Measurements from ENCODE around the gene MTCL1. TPM values are rescaled to one million over a fixed set of nuclear protein-coding genes. Genes with fewer than 3 reads are reported as not detected.

The MTCL1 gene
- total and polyA plus RNA-seq, 11 donors = 4.7 to 17.7 (median 9.5) TPM

DNA sequence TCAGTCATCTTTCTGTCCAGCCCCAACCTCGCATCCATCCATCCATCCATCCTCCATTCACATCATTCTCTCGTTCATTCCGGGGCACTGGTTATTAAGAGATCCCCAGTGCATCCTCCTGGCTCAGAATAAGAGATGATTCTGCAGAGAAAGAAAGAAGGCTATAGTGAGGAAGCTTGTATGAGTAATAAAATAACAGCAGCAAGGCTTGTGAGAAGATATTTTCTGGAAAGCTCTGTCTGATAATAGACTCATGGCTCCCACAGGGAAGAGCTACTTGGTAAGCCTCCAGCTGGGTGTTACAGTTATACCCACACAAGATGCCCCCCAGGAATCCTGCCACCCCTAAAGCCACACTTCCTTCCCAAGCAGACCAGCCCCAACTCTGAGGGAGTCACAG, 143.2 kb downstream of the MTCL1 start:
- peaks cover 0 to 5% (median 0%) of the 10 kb centered on the region in 9 donors for H3K27me3 ChIP-seq
- 85 to 92% (median 88%) methylated on average over 3 of the region's 3 CpGs for WGBS, 4 donors
- H3K27ac ChIP-seq = no peak overlapping the region
- no peak for TF ChIP-seq POLR2A (IDR thresholded peaks at IDR 0.05)
- TF ChIP-seq, protein P1, sequence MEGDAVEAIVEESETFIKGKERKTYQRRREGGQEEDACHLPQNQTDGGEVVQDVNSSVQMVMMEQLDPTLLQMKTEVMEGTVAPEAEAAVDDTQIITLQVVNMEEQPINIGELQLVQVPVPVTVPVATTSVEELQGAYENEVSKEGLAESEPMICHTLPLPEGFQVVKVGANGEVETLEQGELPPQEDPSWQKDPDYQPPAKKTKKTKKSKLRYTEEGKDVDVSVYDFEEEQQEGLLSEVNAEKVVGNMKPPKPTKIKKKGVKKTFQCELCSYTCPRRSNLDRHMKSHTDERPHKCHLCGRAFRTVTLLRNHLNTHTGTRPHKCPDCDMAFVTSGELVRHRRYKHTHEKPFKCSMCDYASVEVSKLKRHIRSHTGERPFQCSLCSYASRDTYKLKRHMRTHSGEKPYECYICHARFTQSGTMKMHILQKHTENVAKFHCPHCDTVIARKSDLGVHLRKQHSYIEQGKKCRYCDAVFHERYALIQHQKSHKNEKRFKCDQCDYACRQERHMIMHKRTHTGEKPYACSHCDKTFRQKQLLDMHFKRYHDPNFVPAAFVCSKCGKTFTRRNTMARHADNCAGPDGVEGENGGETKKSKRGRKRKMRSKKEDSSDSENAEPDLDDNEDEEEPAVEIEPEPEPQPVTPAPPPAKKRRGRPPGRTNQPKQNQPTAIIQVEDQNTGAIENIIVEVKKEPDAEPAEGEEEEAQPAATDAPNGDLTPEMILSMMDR (IDR thresholded peaks at IDR 0.05) = no peak
- DNase-seq (no peak), ATAC-seq (no peak)
- intact Hi-C loops (cut with DNase I) = loop anchor here in 1 of 10 donors (10.0 kb wide), 1 partner anchor 124 kb away; no protein-coding TSS in a partner anchor
- peaks cover 0 to 17% (median 7%) of the 10 kb centered on the region in 12 donors for H3K4me1 ChIP-seq
- H3K36me3 ChIP-seq = no peaks in the 10 kb centered on the region
- no peak overlapping the region for H3K4me3 ChIP-seq
- H3K9me3 ChIP-seq = peaks cover 0 to 9% (median 0%) of the 10 kb centered on the region in 12 donors

DNA sequence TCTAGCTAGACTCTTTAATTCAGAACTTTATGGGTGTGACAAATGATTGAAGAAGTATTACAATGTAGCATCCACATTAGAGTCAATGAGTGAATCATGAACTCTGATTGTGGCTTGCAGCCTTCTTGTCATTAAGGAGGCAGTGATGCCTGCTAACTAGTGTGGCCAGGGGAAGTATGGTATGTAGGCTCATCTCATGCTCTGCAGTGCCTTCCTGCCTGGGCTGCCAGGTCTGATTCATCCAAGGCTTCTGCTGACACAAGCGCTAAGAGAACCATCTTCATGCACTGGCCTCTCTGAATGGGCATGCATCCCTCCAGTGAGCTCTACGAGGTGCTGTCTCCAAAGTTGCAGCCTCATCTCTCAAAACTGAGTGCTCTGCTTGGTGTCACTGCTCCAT, 144.3 kb downstream of the MTCL1 start:
- Histone ChIP-seq H3K9me3 (peaks cover 0 to 9% (median 0%) of the 10 kb centered on the region in 12 donors), H3K4me3 (no peak overlapping the region), H3K27me3 (peaks cover 0 to 3% (median 0%) of the 10 kb centered on the region in 9 donors), H3K36me3 (no peaks in the 10 kb centered on the region), H3K4me1 (peaks cover 0 to 14% (median 7%) of the 10 kb centered on the region in 12 donors), H3K27ac (no peak overlapping the region)
- no peak for DNase-seq
- WGBS, 4 donors = 85 to 94% (median 90%) methylated on average over 2 of the region's 2 CpGs
- no peak for ATAC-seq
- TF ChIP-seq POLR2A (IDR thresholded peaks at IDR 0.05) = no peak
- TF ChIP-seq, protein P1 (IDR thresholded peaks at IDR 0.05) = no peak
- intact Hi-C loops (cut with DNase I) = loop anchor here in 1 of 10 donors (10.0 kb wide), 1 partner anchor 125 kb away; no protein-coding TSS in a partner anchor

DNA sequence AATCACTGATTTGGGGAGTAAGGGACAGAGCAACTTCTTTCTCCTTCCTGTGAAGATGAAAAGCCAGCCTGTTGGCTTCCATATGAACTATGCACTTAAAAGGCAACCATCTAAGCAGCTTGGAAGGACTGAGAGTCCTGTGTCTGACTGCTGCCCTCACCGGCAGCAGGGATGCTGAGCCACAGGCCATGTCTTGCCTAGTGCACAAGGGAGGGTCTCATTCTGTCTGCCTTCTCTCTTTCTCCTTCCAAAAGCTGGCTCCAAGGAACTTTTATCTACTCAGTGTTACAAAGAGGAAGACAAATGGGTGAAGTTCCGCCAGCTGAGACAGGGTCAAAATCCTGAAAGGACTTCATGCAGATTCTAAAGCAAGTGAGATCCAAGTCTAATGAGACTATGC, 146.3 kb downstream of the MTCL1 start:
- no peak for ATAC-seq
- WGBS, 4 donors = 58 to 89% (median 83%) methylated on average over 2 of the region's 2 CpGs

DNA sequence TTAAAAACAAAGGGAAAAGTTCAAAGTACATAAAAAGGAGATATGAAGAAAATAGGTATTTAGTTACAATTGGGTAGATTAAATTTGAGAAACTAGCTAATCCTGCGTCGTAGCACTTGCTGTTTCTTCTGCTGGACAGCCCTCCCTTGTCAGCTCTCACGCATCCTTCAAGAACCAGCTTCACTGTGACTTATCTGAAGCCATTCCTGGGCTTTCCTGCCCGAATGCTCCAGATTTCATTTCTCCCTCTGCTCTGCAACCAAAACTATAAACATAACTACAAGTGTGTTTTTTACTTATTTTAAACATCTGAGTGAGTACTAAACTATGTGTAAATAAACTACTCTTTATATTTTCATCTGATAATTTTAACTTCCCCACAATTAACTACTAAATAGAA, 149.2 kb downstream of the MTCL1 start:
- TF ChIP-seq POLR2A (IDR thresholded peaks at IDR 0.05) = no peak
- TF ChIP-seq, protein P1 (IDR thresholded peaks at IDR 0.05) = no peak
- WGBS, 4 donors = 45 to 59% (median 53%) methylated on average over 4 of the region's 4 CpGs
- Histone ChIP-seq H3K9me3 (peaks cover 0 to 9% (median 0%) of the 10 kb centered on the region in 12 donors), H3K4me3 (no peak overlapping the region), H3K36me3 (no peaks in the 10 kb centered on the region), H3K27me3 (peaks cover 0 to 2% (median 0%) of the 10 kb centered on the region in 9 donors), H3K4me1 (no peaks in the 10 kb centered on the region), H3K27ac (no peak overlapping the region)
- ATAC-seq = no peak
- no peak for DNase-seq
- intact Hi-C loops (cut with DNase I) = no loop called here

More for the DNA sequence above, 146.3 kb downstream of the MTCL1 start:
- Histone ChIP-seq H3K36me3 (no peaks in the 10 kb centered on the region), H3K4me1 (peaks cover 0 to 14% (median 6%) of the 10 kb centered on the region in 12 donors), H3K9me3 (peaks cover 0 to 9% (median 0%) of the 10 kb centered on the region in 12 donors), H3K27me3 (peaks cover 0 to 2% (median 0%) of the 10 kb centered on the region in 9 donors), H3K27ac (no peak overlapping the region), H3K4me3 (no peak overlapping the region)
- no peak for DNase-seq
- TF ChIP-seq, protein P1 (IDR thresholded peaks at IDR 0.05) = no peak
- TF ChIP-seq POLR2A (IDR thresholded peaks at IDR 0.05) = no peak
- intact Hi-C loops (cut with DNase I) = no loop called here

All from heart left ventricle (tissue), 16 donors.